ENCODE measurements around the gene WWTR1.

DNA sequence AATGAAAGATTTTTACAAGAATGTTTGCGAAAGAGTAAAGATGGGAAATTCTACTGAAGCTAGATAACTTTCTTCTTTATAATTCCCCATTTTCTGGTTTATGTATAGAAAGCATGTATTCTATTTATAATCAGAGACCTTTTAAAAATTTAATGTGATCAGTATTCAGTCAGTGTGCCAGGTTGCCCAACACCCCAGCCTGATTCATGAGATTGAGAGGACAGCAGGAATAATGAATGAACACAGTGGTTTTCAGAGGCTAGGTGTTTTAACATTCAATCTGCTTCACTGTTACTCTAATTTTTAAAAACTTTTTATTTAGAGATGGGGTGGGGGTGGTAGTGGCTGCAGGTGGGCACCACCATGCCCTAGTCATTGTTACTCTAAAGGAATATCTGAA lies 4.7 kb downstream of the WWTR1 start:
- no peak for TF ChIP-seq CTCF (IDR thresholded peaks at IDR 0.05; ENCODE audit: extremely low read depth in 1 of 2, insufficient read depth in 1 of 2, low read depth in 1 of 2, low read length in 2 of 2)
- TF ChIP-seq MYC (IDR thresholded peaks at IDR 0.05; ENCODE audit: low read depth, low read length), result no peak
- no peak for TF ChIP-seq POLR2A (IDR thresholded peaks at IDR 0.05; ENCODE audit: low read depth, low read length)
